Measurements from ENCODE around the gene ENTPD2.
A peak's percentile ranks its signal among the peaks of the same experiment; 100 is the strongest.
"Not testable (repeated sequence)": the region's sequence is repeated elsewhere in the genome, so short reads cannot be mapped to it uniquely, and the experiment has no call there.

ENTPD2 gene

GRCh38 chr9:137063311-137064026 lies 9.6 kb upstream of the ENTPD2 start:
- no peak for DNase-seq

GRCh38 chr9:137062798-137063197 lies 8.9 kb upstream of the ENTPD2 start:
- not testable (repeated sequence) for DNase-seq

DNA sequence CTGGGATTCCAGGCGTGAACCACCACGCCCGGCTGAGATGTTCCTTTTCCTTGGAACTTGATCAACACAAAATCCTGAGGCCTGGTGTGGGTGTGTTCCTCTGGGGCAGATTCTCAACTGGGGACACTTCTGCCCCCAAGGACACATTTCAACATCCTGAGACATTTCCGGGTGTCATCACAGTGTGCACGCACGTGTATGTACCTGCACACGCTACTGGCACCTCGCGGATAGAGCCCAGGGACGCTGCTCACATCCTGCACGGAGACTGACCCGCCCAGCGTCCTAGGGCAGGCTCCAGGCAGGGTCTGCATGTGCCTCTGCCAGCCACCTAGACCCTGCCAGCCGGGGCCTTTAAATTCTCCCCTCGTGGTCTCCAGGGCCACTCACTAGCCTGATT lies 8.5 kb upstream of the ENTPD2 start:
- DNase-seq = no peak

- no peak for DNase-seq
Measured at GRCh38 chr9:137058521-137059234, 4.8 kb upstream of the ENTPD2 start.

DNA sequence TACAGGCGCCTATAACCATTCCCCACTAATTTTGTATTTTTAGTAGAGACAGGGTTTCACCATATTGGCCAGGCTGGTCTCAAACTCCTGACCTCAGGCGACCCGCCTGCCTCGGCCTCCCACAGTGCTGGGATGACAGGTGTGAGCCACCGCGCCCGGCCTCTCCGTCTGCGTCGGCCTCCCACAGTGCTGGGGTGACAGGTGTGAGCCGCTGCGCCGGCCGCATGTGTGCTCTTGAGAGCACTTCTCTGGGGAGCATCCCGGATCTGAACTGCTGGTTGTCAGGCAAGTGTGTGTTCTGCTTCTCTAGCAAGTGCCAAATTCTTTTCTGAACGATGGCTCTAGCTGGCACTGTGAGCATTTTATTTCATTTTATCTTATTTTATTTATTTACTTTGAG lies 3.7 kb upstream of the ENTPD2 start:
- no peak for DNase-seq

GRCh38 chr9:137056739-137057415 lies 3.0 kb upstream of the ENTPD2 start:
- DNase-seq = no peak

DNA sequence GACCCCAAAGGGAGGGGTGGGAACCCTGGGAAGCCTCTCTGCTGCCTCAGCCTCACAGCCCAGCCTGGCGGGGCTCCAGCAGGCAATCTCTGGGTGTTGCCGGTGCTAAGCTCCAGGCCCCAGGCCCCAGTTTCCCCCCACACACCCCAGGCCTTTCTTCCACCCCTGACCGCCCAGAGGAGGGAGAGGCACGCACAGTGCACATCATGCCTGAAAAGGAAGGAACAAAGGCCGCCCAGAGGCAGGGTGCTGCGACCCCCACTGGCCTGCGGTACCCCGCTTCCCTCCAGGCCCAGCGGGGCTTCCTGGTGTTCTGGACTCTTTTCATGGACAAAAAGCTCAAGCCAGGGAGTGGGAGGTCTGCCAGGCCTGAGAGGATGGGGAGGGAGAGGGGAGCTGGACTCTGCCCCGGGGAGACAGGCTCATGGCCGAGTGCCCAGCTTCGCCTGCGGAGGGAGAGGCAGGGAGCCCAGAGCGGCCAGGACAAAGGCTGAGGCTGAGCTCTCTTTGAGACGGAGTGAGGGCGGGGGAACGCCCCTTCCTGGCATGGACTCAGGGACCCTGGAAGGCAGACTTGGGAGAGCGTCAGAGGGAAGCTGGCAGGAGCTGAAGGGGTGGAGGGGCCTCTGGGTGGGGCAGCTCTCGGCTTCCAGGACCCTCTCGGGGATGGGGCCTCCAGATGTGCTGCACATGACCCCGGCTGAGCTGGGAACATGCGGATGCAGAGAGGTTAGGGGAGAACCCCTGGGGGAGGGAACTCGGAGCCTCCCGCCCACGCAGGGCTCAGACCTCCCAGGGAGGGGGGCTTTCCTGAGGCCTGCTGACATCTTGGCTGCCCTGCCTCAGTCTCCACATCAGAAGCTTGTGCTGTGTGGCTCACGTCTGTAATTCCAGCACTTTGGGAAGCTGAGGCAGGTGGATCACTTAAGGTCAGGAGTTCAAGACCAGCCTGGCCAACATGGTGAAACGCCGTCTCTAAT lies 1.8 kb upstream of the ENTPD2 start:
- no peak for DNase-seq

DNA sequence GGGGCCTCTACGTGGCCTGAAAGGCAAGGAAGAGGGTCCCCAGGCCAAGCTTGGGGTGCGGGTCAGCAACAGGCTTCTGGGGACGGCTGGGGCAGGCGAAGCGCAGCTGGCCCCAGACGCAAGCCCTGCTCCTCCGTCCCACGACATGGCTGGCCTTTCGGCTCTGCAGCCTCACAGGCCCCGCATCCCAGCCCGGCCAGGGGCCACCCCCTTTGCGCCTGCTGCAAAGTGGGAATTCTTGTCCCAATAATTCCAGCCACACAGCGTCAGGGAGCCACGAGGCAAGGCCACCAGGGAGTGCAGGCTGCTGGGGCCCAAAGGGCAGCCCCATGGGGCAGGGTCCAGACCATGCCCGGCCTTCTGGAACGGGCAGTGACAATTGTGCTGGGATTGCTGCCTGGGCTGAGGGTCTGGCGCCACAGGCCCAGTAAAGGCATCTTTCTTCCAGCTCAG lies 1.1 kb upstream of the ENTPD2 start:
- no peak for DNase-seq

DNA sequence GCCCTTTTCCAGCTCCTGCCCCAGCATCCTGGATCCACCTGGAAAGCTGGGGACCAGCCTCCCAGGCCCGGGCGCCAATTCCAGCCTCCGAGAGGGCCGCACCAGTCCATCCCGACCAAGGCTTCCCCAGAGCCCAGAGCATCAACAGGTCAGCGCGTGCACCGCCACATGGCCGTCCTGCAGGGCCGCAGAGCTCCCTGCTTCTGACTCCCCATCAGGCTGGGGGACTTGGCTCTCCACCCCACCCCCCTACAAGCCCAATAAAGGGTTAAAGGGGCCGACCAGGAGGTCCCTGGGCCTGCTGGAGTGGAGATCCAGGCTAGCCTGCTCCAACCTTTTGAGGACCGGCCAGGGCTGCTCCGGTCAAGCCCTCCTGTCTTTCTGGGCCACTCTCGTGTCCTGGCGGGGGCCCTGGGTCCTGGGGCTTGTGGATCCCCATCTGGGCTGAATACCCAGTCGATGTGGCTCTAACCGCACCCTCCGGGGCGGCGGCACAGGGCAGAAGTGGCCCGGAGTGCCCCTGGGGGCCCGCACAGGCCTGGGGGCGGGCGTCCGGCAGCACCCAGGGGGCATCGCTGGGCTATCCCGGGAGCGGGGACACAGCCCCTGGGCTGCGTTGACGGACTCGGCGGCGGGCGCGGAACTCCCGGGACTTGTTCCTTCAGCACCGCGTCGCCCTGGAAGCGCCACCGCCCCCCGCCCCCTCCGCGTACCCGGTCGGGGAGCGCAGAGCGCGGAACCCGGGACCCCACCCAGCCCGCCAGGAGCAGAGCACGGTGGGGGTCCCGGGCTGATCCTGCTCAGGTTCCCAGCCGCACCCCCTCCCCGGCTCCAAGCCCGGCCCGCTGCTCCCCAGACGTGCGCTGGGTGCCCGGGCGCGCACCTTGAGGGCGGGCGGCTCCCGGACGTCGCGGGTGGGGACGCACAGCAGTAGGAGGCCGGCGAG lies 590 bp downstream of the ENTPD2 start:
- DNase-seq = no peak

GRCh38 chr9:137052293-137052692 lies 1.6 kb downstream of the ENTPD2 start:
- no peak for DNase-seq

GRCh38 chr9:137051145-137051724 lies 2.6 kb downstream of the ENTPD2 start:
- DNase-seq = no peak

- DNase-seq = no peak
Measured at GRCh38 chr9:137050570-137050969, 3.3 kb downstream of the ENTPD2 start.

- no peak for DNase-seq
Measured at GRCh38 chr9:137049544-137050449, 4.1 kb downstream of the ENTPD2 start.

DNA sequence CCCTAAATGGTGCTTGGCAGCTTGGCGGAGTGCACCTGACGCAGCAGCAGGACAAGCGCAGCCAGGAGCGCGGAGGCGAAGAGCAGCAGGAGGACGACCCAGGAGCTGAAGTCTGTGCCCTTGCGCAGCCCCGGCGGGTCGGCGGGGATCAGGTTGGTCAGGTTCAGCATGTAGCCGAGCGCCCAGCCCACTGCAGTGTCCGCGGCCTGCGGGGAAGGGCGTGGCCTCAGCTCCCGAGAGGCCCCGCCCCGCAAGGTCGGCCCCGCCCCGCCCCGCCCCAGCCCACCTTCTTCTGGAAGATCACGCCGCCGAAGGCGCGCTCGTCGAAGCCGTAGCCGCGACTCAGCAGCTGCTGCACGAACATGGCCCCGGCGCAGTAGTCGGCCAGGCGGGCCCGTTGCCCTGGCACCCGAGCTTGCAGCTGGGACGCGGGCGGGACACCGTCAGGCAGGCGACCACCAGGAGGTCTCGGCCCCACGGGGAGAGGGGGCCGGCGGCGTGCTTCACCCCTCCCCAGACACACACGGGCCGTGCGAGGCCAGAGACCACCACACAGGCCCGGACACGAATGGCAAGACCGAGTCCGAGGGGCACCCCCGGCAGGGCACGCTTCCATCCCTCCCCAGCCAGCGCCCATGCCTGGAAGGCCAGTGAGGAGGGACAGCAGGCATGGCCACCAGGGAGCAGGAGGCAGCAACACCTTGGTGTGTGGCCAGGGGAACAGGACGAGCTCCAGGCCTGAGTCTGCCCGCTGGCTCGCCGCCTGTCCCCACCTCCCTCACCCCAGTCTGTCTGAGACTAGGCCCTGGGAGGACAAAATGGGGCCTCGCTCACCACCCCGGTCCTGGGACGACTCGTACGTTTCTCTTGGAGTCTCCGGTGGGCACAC lies 5.0 kb downstream of the ENTPD2 start:
- no peak for DNase-seq

GRCh38 chr9:137046088-137046787 lies 7.6 kb downstream of the ENTPD2 start, which contains the start of gene NPDC1:
Gene NPDC1 (minus strand): TSS chr9:137046177. CDS start chr9:137045989, 188 bp downstream.
- peak; percentile 70 for DNase-seq

DNA sequence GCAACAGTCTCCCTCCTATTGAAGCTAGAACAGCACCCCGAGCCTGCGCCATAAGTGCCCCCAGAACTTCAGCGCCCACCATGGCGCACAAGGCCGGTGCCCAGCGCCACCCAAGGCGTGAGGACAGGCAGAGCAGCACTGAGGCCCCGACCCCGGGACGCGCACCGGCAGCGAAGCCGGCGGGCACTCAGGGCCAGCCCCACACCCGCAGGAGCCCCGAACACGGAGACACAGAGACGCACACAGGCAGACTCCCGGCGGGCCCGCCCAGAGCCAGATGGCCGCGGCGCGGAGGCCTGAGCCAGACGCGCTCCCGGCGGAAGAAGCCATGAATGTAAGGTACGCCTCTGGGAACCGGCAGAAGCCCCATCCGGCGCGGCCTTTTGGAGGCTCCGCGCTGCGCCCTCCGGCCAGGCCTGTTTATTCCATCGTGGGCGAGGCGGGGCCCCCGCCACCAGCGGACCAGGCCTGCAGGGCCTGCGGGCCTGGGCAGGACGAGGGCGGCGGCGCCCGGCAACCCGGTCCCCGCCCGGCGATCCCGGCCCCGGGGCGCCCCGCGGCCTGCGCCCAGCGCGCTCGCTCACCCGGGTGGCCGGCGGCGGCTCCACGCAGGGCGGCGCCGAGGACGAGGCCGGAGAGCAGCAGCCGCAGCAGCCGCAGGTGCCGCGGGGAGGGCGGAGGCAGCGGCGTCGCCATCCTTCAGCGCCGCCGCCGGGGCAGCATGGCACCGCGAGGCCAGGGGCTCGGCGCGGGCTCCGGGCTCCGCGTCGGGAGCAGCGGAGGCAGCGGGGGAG lies 8.4 kb downstream of the ENTPD2 start:
- no peak for DNase-seq

GRCh38 chr9:137044502-137045177 lies 9.2 kb downstream of the ENTPD2 start:
- no peak for DNase-seq
